Activated T-helper 2 cell treated with anti-CD3 and anti-CD28 coated beads, Interferon-gamma antibody, Interleukin-2, Interleukin-4, amounts not matched to agents 10 μg/mL and 5 μg/mL and 100 μg/mL, durations not matched to agents 14 hours and 24 hours and 36 hours (primary cell): ENCODE results near the gene ZNF628. TPM values are rescaled to one million over a fixed set of nuclear protein-coding genes. Genes with fewer than 3 reads are reported as not detected.

ENCODE experiments used
- DNase-seq: peaks from one replicate; pipeline ENCODE4 v3.0.0; 2021; ENCODE audit warnings: low spot score
- H3K27ac Mint-ChIP-seq: one replicate; pipeline ENCODE4 v1.8.0; 2021; ENCODE audit warnings: mixed read lengths
- H3K27me3 Mint-ChIP-seq: one replicate; pipeline ENCODE4 v1.8.0; 2021; ENCODE audit warnings: low read depth, mixed read lengths
- H3K36me3 Mint-ChIP-seq: one replicate; pipeline ENCODE4 v1.8.0; 2021; ENCODE audit warnings: low read depth, mixed read lengths
- H3K4me1 Mint-ChIP-seq: one replicate; pipeline ENCODE4 v1.8.0; 2021; ENCODE audit warnings: low read depth, mixed read lengths
- H3K4me3 Mint-ChIP-seq: one replicate; pipeline ENCODE4 v1.8.0; 2021; ENCODE audit warnings: low read depth, mild to moderate bottlenecking, moderate library complexity, mixed read lengths
- H3K9me3 Mint-ChIP-seq: one replicate; pipeline ENCODE4 v1.8.0; 2021; ENCODE audit warnings: mixed read lengths
- intact Hi-C: fragments of 100-400 bp; cut with micrococcal nuclease; formaldehyde crosslinking; loops from one replicate; pipeline ENCODE4 v1.15.1; 2023
- total RNA-seq: library from RNA; stranded (reverse); gene quantifications from 2 replicates; pipeline ENCODE4 v1.2.3, GENCODE V29; 2022

ZNF628 gene
- total RNA-seq, 1 donor from 2014 or later = 8.6 TPM

GRCh38 chr19:55529636-55530234 lies 53.3 kb downstream of the ZNF628 start:
- H3K4me3 Mint-ChIP-seq = no peak overlapping the region
- H3K27ac Mint-ChIP-seq = no peak overlapping the region
- intact Hi-C loops = no loop called here
- H3K36me3 Mint-ChIP-seq = no peaks in the 10 kb centered on the region
- H3K9me3 Mint-ChIP-seq = no peaks in the 10 kb centered on the region
- no peaks in the 10 kb centered on the region for H3K4me1 Mint-ChIP-seq
- DNase-seq = no peak
- H3K27me3 Mint-ChIP-seq = no peaks in the 10 kb centered on the region

GRCh38 chr19:55530996-55531395 lies 54.6 kb downstream of the ZNF628 start:
- Mint-ChIP-seq H3K4me3 (no peak overlapping the region), H3K36me3 (no peaks in the 10 kb centered on the region), H3K27ac (no peak overlapping the region), H3K9me3 (no peaks in the 10 kb centered on the region), H3K27me3 (no peaks in the 10 kb centered on the region), H3K4me1 (no peaks in the 10 kb centered on the region)
- no peak for DNase-seq
- intact Hi-C loops = no loop called here

Other genes starting within 250 kb of the ZNF628 start
- gene TMEM86B, start 247.9 kb upstream of the ZNF628 start, total RNA-seq = 6.0 and 6.7 TPM in 2 replicates
- 180 and 183 TPM in 2 replicates for gene PPP6R1, start 217.6 kb upstream of the ZNF628 start, total RNA-seq
- 59.0 and 59.3 TPM in 2 replicates for gene HSPBP1, start 196.5 kb upstream of the ZNF628 start, total RNA-seq
- gene BRSK1, start 192.6 kb upstream of the ZNF628 start, total RNA-seq = 5.8 and 6.0 TPM in 2 replicates
- gene TMEM150B, start 151.3 kb upstream of the ZNF628 start, total RNA-seq = 0.41 and 0.46 TPM in 2 replicates
- gene KMT5C, start 136.7 kb upstream of the ZNF628 start, total RNA-seq = 34.3 and 35.3 TPM in 2 replicates
- gene COX6B2, start 121.9 kb upstream of the ZNF628 start, total RNA-seq = 1.8 TPM in 1 of 2 replicates, not detected in the other
- gene GARIN5B, start 113.4 kb upstream of the ZNF628 start, total RNA-seq = not detected in 2 replicates
- gene IL11, start 106.2 kb upstream of the ZNF628 start, total RNA-seq = 0.25 and 0.32 TPM in 2 replicates
- gene TMEM190, start 99.8 kb upstream of the ZNF628 start, total RNA-seq = not detected in 2 replicates
- 7.9 and 10.5 TPM in 2 replicates for gene TMEM238, start 92.3 kb upstream of the ZNF628 start, total RNA-seq
- gene RPL28, start 90.7 kb upstream of the ZNF628 start, total RNA-seq = 2,206 and 2,207 TPM in 2 replicates
- 210 and 220 TPM in 2 replicates for gene UBE2S, start 68.8 kb upstream of the ZNF628 start, total RNA-seq
- not detected in 2 replicates for gene SHISA7, start 33.3 kb upstream of the ZNF628 start, total RNA-seq
- 30.4 and 34.8 TPM in 2 replicates for gene ISOC2, start 15.0 kb upstream of the ZNF628 start, total RNA-seq
- not detected in 2 replicates for gene C19orf85, start 11.9 kb upstream of the ZNF628 start, total RNA-seq
- 20.0 and 20.2 TPM in 2 replicates for gene NAT14, start 8.6 kb downstream of the ZNF628 start, total RNA-seq
- gene SSC5D, start 11.8 kb downstream of the ZNF628 start, total RNA-seq = 0.41 and 0.71 TPM in 2 replicates
- not detected in 2 replicates for gene SBK2, start 60.5 kb downstream of the ZNF628 start, total RNA-seq
- gene SBK3, start 68.9 kb downstream of the ZNF628 start, total RNA-seq = not detected in 2 replicates
- 8.2 and 10.7 TPM in 2 replicates for gene ZNF579, start 104.2 kb downstream of the ZNF628 start, total RNA-seq
- 18.2 and 18.9 TPM in 2 replicates for gene FIZ1, start 122.9 kb downstream of the ZNF628 start, total RNA-seq
- gene ZNF524, start 123.7 kb downstream of the ZNF628 start, total RNA-seq = 18.4 and 19.7 TPM in 2 replicates
- gene ZNF865, start 129.0 kb downstream of the ZNF628 start, total RNA-seq = 13.5 and 13.6 TPM in 2 replicates
- 4.3 and 4.9 TPM in 2 replicates for gene ZNF784, start 147.9 kb downstream of the ZNF628 start, total RNA-seq
- gene ZNF580, start 164.4 kb downstream of the ZNF628 start, total RNA-seq = 32.1 and 33.3 TPM in 2 replicates
- 26.6 and 27.0 TPM in 2 replicates for gene ZNF581, start 167.0 kb downstream of the ZNF628 start, total RNA-seq
- gene CCDC106, start 171.6 kb downstream of the ZNF628 start, total RNA-seq = 7.2 and 8.1 TPM in 2 replicates
- gene U2AF2, start 178.4 kb downstream of the ZNF628 start, total RNA-seq = 344 and 351 TPM in 2 replicates
- gene EPN1, start 198.6 kb downstream of the ZNF628 start, total RNA-seq = 40.3 and 41.8 TPM in 2 replicates